Fibroblast of lung (primary cell): ENCODE data around the gene BICRA. TPM values are rescaled to one million over a fixed set of nuclear protein-coding genes. Genes with fewer than 3 reads are reported as not detected.

Source experiments
- DNase-seq, 2 donors: peaks; one replicate each; pipeline versions ENCODE4 v3.0.0 to v3.0.0-alpha.2; 2010; ENCODE audit warnings: low read depth in 2 of 2
- H2AFZ ChIP-seq: 2 replicates; pipeline ENCODE4 v1.5.1; 2012; ENCODE audit warnings: low read length, control low read depth, inconsistent platforms
- H3K27ac ChIP-seq: 2 replicates; pipeline ENCODE4 v1.5.1; 2011; ENCODE audit warnings: low read length, control low read depth; ENCODE audit not compliant: insufficient read depth
- H3K27me3 ChIP-seq: 2 replicates; pipeline ENCODE4 v1.5.1; 2011; ENCODE audit warnings: mild to moderate bottlenecking, low read length; ENCODE audit not compliant: control insufficient read depth, insufficient read depth
- H3K36me3 ChIP-seq: 2 replicates; pipeline ENCODE4 v1.5.1; 2011; ENCODE audit warnings: low read length; ENCODE audit not compliant: control insufficient read depth, insufficient read depth
- H3K4me1 ChIP-seq: 2 replicates; pipeline ENCODE4 v1.5.1; 2011; ENCODE audit warnings: low read length; ENCODE audit not compliant: control insufficient read depth, insufficient read depth; ENCODE audit errors: extremely low read depth
- H3K4me2 ChIP-seq: 2 replicates; pipeline ENCODE4 v1.5.1; 2011; ENCODE audit warnings: low read length, control low read depth; ENCODE audit not compliant: insufficient read depth; ENCODE audit errors: extremely low read depth
- H3K4me3 ChIP-seq, 4 experiments: fragments of 200-600 bp in 1 of 4; sonication (generic) in 1 of 4; replicated peaks in 1 of 4; 2 replicates each; pipeline ENCODE4 v1.5.1; 2011 to 2016; ENCODE audit warnings: low read length in 4 of 4, low read depth in 3 of 4, mild to moderate bottlenecking in 3 of 4, control low read depth in 2 of 4, inconsistent platforms in 1 of 4, mixed read lengths in 1 of 4; ENCODE audit not compliant: insufficient read depth in 1 of 4; ENCODE audit errors: control extremely low read depth in 1 of 4
- H3K79me2 ChIP-seq: 2 replicates; pipeline ENCODE4 v1.5.1; 2012; ENCODE audit warnings: mild to moderate bottlenecking, low read length, inconsistent platforms; ENCODE audit not compliant: control insufficient read depth, insufficient read depth
- H3K9ac ChIP-seq: 2 replicates; pipeline ENCODE4 v1.5.1; 2011; ENCODE audit warnings: mild to moderate bottlenecking, low read length, control low read depth; ENCODE audit not compliant: insufficient read depth
- H3K9me3 ChIP-seq: 2 replicates; pipeline ENCODE4 v1.5.1; 2012; ENCODE audit warnings: low read depth, low read length; ENCODE audit not compliant: control insufficient read depth, insufficient read depth
- H4K20me1 ChIP-seq: 2 replicates; pipeline ENCODE4 v1.5.1; 2011; ENCODE audit warnings: low read length; ENCODE audit not compliant: control insufficient read depth, insufficient read depth; ENCODE audit errors: extremely low read depth
- EZH2 ChIP-seq: IDR thresholded peaks from 2 replicates; pipeline ENCODE4 v1.5.1; 2012; ENCODE audit warnings: low read length, control low read depth, mild to moderate bottlenecking; ENCODE audit errors: missing control alignments
- polyA plus RNA-seq, 2 donors: library from polyadenylated mRNA; depleted of rRNA in 1 of 2; stranded (reverse) in 1 of 2; unstranded in 1 of 2; fragments of >200 nt; gene quantifications; 2 replicates each; pipeline ENCODE4 v1.2.1, GENCODE V29; 2011 to 2012; ENCODE audit warnings: missing spikeins in 1 of 2
- total RNA-seq: library from RNA; depleted of rRNA; stranded (reverse); fragments of >200 nt; gene quantifications from 2 replicates; pipeline ENCODE4 v1.2.1, GENCODE V29; 2014
- TF ChIP-seq, protein P1 (sequence below), 2 donors: IDR thresholded peaks in 1 of 2; conservative IDR thresholded peaks in 1 of 2; 1 replicate in 1 of 2; 2 replicates in 1 of 2; pipeline ENCODE4 v1.5.1; 2011 to 2012; ENCODE audit warnings: low read length in 2 of 2, control low read depth in 1 of 2, inconsistent platforms in 1 of 2, low read depth in 1 of 2, mild to moderate bottlenecking in 1 of 2

Gene BICRA
- total and polyA plus RNA-seq, 2 donors (not counting 1 experiment from before 2014, with no cell fraction given): 0.44 to 3.8 TPM

- no peak for TF ChIP-seq EZH2
- TF ChIP-seq, protein P1, sequence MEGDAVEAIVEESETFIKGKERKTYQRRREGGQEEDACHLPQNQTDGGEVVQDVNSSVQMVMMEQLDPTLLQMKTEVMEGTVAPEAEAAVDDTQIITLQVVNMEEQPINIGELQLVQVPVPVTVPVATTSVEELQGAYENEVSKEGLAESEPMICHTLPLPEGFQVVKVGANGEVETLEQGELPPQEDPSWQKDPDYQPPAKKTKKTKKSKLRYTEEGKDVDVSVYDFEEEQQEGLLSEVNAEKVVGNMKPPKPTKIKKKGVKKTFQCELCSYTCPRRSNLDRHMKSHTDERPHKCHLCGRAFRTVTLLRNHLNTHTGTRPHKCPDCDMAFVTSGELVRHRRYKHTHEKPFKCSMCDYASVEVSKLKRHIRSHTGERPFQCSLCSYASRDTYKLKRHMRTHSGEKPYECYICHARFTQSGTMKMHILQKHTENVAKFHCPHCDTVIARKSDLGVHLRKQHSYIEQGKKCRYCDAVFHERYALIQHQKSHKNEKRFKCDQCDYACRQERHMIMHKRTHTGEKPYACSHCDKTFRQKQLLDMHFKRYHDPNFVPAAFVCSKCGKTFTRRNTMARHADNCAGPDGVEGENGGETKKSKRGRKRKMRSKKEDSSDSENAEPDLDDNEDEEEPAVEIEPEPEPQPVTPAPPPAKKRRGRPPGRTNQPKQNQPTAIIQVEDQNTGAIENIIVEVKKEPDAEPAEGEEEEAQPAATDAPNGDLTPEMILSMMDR (conservative IDR thresholded peaks at IDR 0.05 in 1 of 2, IDR thresholded peaks at IDR 0.05 in 1 of 2; ENCODE audit: low read depth in 1 of 2, low read length in 2 of 2): no peak
- Histone ChIP-seq H3K9ac (no peak overlapping the region), H4K20me1 (no peaks in the 10 kb centered on the region), H3K4me2 (no peak overlapping the region), H3K27me3 (no peaks in the 10 kb centered on the region), H3K9me3 (no peaks in the 10 kb centered on the region), H3K4me3 (no peak overlapping the region), H2AFZ (no peak overlapping the region), H3K36me3 (peaks cover 8% of the 10 kb centered on the region), H3K4me1 (no peaks in the 10 kb centered on the region), H3K79me2 (no peaks in the 10 kb centered on the region), H3K27ac (no peak overlapping the region)
- DNase-seq: peak in 1 of 2 donors; percentile 86
These were observed 74.0 kb downstream of the BICRA start for GRCh38 chr19:47682939-47683338.

GRCh38 chr19:47686679-47687450, 77.9 kb downstream of the BICRA start:
- no peak overlapping the region for H2AFZ ChIP-seq
- DNase-seq: no peak
- no peaks in the 10 kb centered on the region for H3K9me3 ChIP-seq
- H3K9ac ChIP-seq: no peak overlapping the region
- H4K20me1 ChIP-seq: no peaks in the 10 kb centered on the region
- H3K27me3 ChIP-seq: no peaks in the 10 kb centered on the region
- no peaks in the 10 kb centered on the region for H3K4me1 ChIP-seq
- H3K4me2 ChIP-seq: no peak overlapping the region
- TF ChIP-seq EZH2: no peak
- TF ChIP-seq, protein P1 (conservative IDR thresholded peaks at IDR 0.05 in 1 of 2, IDR thresholded peaks at IDR 0.05 in 1 of 2; ENCODE audit: low read depth in 1 of 2, low read length in 2 of 2): no peak
- no peak overlapping the region for H3K27ac ChIP-seq
- H3K36me3 ChIP-seq: no peaks in the 10 kb centered on the region
- H3K4me3 ChIP-seq: no peak overlapping the region
- H3K79me2 ChIP-seq: no peaks in the 10 kb centered on the region

- H3K4me2 ChIP-seq: no peak overlapping the region
- no peaks in the 10 kb centered on the region for H4K20me1 ChIP-seq
- H3K36me3 ChIP-seq: no peaks in the 10 kb centered on the region
- H3K79me2 ChIP-seq: no peaks in the 10 kb centered on the region
- DNase-seq: no peak
- H3K4me1 ChIP-seq: no peaks in the 10 kb centered on the region
- H3K4me3 ChIP-seq: no peak overlapping the region
- no peak for TF ChIP-seq EZH2
- TF ChIP-seq, protein P1 (conservative IDR thresholded peaks at IDR 0.05 in 1 of 2, IDR thresholded peaks at IDR 0.05 in 1 of 2; ENCODE audit: low read depth in 1 of 2, low read length in 2 of 2): no peak
- H3K9me3 ChIP-seq: no peaks in the 10 kb centered on the region
- H2AFZ ChIP-seq: no peak overlapping the region
- H3K27ac ChIP-seq: no peak overlapping the region
- H3K27me3 ChIP-seq: no peaks in the 10 kb centered on the region
- no peak overlapping the region for H3K9ac ChIP-seq
These were observed 79.0 kb downstream of the BICRA start for GRCh38 chr19:47687906-47688305.
